Muscle layer of duodenum (tissue), 2 donors: Measurements from ENCODE around the gene SNTG2.

Experiments used
- H3K27ac ChIP-seq: one replicate; pipeline ENCODE4 v1.7.0; 2013; ENCODE audit warnings: mild to moderate bottlenecking, low read length
- H3K27me3 ChIP-seq: one replicate; pipeline ENCODE4 v1.7.0; 2013; ENCODE audit warnings: low read depth, mild to moderate bottlenecking, control low read depth, low read length
- H3K36me3 ChIP-seq, 2 donors: one replicate each; pipeline ENCODE4 v1.7.0; 2013; ENCODE audit warnings: low read length in 2 of 2, control low read depth in 1 of 2, mild to moderate bottlenecking in 1 of 2; ENCODE audit not compliant: insufficient read depth in 2 of 2, control insufficient read depth in 1 of 2
- H3K4me1 ChIP-seq, 2 donors: one replicate each; pipeline ENCODE4 v1.7.0; 2013; ENCODE audit warnings: low read length in 2 of 2, mild to moderate bottlenecking in 2 of 2, control low read depth in 1 of 2, moderate library complexity in 1 of 2; ENCODE audit not compliant: insufficient read depth in 2 of 2, control insufficient read depth in 1 of 2
- H3K4me3 ChIP-seq, 2 donors: one replicate each; pipeline ENCODE4 v1.7.0; 2013; ENCODE audit warnings: low read length in 2 of 2, low read depth in 1 of 2, mild to moderate bottlenecking in 1 of 2
- H3K9me3 ChIP-seq, 2 donors: one replicate each; pipeline ENCODE4 v1.7.0; 2013; ENCODE audit warnings: low read length in 2 of 2, control low read depth in 1 of 2, mild to moderate bottlenecking in 1 of 2; ENCODE audit not compliant: control insufficient read depth in 1 of 2
- donor health status: healthy.

SNTG2 gene

GRCh38 chr2:1248187-1248586, 297.5 kb downstream of the SNTG2 start:
- Histone ChIP-seq H3K4me3 (no peak overlapping the region), H3K36me3 (no peaks in the 10 kb centered on the region), H3K27ac (no peak overlapping the region), H3K9me3 (no peaks in the 10 kb centered on the region), H3K27me3 (no peaks in the 10 kb centered on the region), H3K4me1 (no peaks in the 10 kb centered on the region)

GRCh38 chr2:1249897-1250687, 299.4 kb downstream of the SNTG2 start:
- H3K27ac ChIP-seq, result no peak overlapping the region
- H3K9me3 ChIP-seq, result no peaks in the 10 kb centered on the region
- no peaks in the 10 kb centered on the region for H3K36me3 ChIP-seq
- no peak overlapping the region for H3K4me3 ChIP-seq
- no peaks in the 10 kb centered on the region for H3K27me3 ChIP-seq
- no peaks in the 10 kb centered on the region for H3K4me1 ChIP-seq

GRCh38 chr2:1251520-1251919, 300.9 kb downstream of the SNTG2 start:
- Histone ChIP-seq H3K27me3 (no peaks in the 10 kb centered on the region), H3K4me3 (no peak overlapping the region), H3K4me1 (no peaks in the 10 kb centered on the region), H3K36me3 (no peaks in the 10 kb centered on the region), H3K9me3 (no peaks in the 10 kb centered on the region), H3K27ac (no peak overlapping the region)

GRCh38 chr2:1253629-1254028, 303.0 kb downstream of the SNTG2 start:
- Histone ChIP-seq H3K4me1 (no peaks in the 10 kb centered on the region), H3K27ac (no peak overlapping the region), H3K4me3 (no peak overlapping the region), H3K36me3 (no peaks in the 10 kb centered on the region), H3K27me3 (no peaks in the 10 kb centered on the region), H3K9me3 (no peaks in the 10 kb centered on the region)

- Histone ChIP-seq H3K27ac (no peak overlapping the region), H3K27me3 (no peaks in the 10 kb centered on the region), H3K9me3 (no peaks in the 10 kb centered on the region), H3K4me1 (no peaks in the 10 kb centered on the region), H3K36me3 (no peaks in the 10 kb centered on the region), H3K4me3 (no peak overlapping the region)
Observed at GRCh38 chr2:1254662-1255343, 304.2 kb downstream of the SNTG2 start.

GRCh38 chr2:1256632-1257324, 306.1 kb downstream of the SNTG2 start:
- Histone ChIP-seq H3K9me3 (no peaks in the 10 kb centered on the region), H3K27me3 (no peaks in the 10 kb centered on the region), H3K27ac (no peak overlapping the region), H3K36me3 (no peaks in the 10 kb centered on the region), H3K4me3 (no peak overlapping the region), H3K4me1 (no peaks in the 10 kb centered on the region)

GRCh38 chr2:1257334-1257733, 306.7 kb downstream of the SNTG2 start:
- H3K4me1 ChIP-seq, result no peaks in the 10 kb centered on the region
- H3K27ac ChIP-seq, result no peak overlapping the region
- no peaks in the 10 kb centered on the region for H3K9me3 ChIP-seq
- H3K4me3 ChIP-seq, result no peak overlapping the region
- H3K27me3 ChIP-seq, result no peaks in the 10 kb centered on the region
- H3K36me3 ChIP-seq, result no peaks in the 10 kb centered on the region

GRCh38 chr2:1259746-1260145, 309.1 kb downstream of the SNTG2 start:
- H3K4me3 ChIP-seq, result no peak overlapping the region
- H3K27me3 ChIP-seq, result no peaks in the 10 kb centered on the region
- no peak overlapping the region for H3K27ac ChIP-seq
- H3K36me3 ChIP-seq, result no peaks in the 10 kb centered on the region
- H3K4me1 ChIP-seq, result no peaks in the 10 kb centered on the region
- H3K9me3 ChIP-seq, result no peaks in the 10 kb centered on the region

GRCh38 chr2:1262609-1263008, 312.0 kb downstream of the SNTG2 start:
- H3K36me3 ChIP-seq, result no peaks in the 10 kb centered on the region
- no peak overlapping the region for H3K4me3 ChIP-seq
- no peak overlapping the region for H3K27ac ChIP-seq
- no peaks in the 10 kb centered on the region for H3K27me3 ChIP-seq
- no peaks in the 10 kb centered on the region for H3K9me3 ChIP-seq
- H3K4me1 ChIP-seq, result no peaks in the 10 kb centered on the region

- Histone ChIP-seq H3K4me3 (no peak overlapping the region), H3K36me3 (no peaks in the 10 kb centered on the region), H3K9me3 (no peaks in the 10 kb centered on the region), H3K27me3 (no peaks in the 10 kb centered on the region), H3K4me1 (no peaks in the 10 kb centered on the region), H3K27ac (no peak overlapping the region)
Observed at GRCh38 chr2:1265454-1265853, 314.8 kb downstream of the SNTG2 start.

- no peaks in the 10 kb centered on the region for H3K27me3 ChIP-seq
- H3K9me3 ChIP-seq, result no peaks in the 10 kb centered on the region
- no peaks in the 10 kb centered on the region for H3K4me1 ChIP-seq
- no peak overlapping the region for H3K4me3 ChIP-seq
- H3K27ac ChIP-seq, result no peak overlapping the region
- H3K36me3 ChIP-seq, result no peaks in the 10 kb centered on the region
Observed at GRCh38 chr2:1266351-1266750, 315.7 kb downstream of the SNTG2 start.
